ENCODE results near the gene TBC1D16. TPM values are rescaled to one million over a fixed set of nuclear protein-coding genes. Genes with fewer than 3 reads are reported as not detected.

Gene TBC1D16
- total and polyA plus RNA-seq, 12 donors: 4.8 to 23.3 (median 17.0) TPM

DNA sequence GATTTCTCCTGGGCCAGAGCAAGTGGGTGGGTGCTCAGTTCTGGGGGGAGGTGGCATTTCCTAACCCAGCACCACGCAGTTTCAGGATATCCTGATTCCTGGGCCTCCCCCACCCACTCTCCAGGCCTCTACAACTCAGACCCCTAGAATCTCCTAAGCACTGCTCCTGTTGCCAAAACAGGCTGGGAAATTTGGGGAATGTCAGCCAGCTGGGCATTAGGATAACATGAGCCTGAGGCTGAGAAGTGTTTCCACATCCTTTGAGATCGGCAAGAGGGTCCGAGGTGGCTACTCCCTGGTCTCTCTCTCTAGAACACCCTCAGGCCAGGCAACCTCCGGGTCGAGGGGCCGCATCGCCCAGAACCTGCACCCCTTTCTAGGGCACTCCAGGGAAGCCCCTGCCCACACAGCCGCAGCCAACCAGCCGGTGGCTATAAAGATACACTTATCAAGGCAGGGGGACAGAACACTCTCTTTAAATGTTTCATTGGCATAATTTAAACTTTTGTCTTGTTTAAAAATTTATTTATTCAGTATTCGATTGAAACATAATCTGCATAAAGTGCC is 23.6 kb downstream of the TBC1D16 start:
- DNase-seq (no peak), ATAC-seq (no peak)
- Histone ChIP-seq H3K27ac (no peak overlapping the region), H3K4me3 (no peak overlapping the region), H3K36me3 (peaks cover 0 to 37% (median 7%) of the 10 kb centered on the region in 9 donors), H3K4me1 (peaks cover 0 to 8% (median 3%) of the 10 kb centered on the region in 9 donors), H3K27me3 (no peaks in the 10 kb centered on the region), H3K9me3 (peaks cover 0 to 8% (median 0%) of the 10 kb centered on the region in 11 donors)
- TF ChIP-seq, protein P1, sequence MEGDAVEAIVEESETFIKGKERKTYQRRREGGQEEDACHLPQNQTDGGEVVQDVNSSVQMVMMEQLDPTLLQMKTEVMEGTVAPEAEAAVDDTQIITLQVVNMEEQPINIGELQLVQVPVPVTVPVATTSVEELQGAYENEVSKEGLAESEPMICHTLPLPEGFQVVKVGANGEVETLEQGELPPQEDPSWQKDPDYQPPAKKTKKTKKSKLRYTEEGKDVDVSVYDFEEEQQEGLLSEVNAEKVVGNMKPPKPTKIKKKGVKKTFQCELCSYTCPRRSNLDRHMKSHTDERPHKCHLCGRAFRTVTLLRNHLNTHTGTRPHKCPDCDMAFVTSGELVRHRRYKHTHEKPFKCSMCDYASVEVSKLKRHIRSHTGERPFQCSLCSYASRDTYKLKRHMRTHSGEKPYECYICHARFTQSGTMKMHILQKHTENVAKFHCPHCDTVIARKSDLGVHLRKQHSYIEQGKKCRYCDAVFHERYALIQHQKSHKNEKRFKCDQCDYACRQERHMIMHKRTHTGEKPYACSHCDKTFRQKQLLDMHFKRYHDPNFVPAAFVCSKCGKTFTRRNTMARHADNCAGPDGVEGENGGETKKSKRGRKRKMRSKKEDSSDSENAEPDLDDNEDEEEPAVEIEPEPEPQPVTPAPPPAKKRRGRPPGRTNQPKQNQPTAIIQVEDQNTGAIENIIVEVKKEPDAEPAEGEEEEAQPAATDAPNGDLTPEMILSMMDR (IDR thresholded peaks at IDR 0.05): no peak
- WGBS, 2 donors: 81 to 82% methylated on average over 10 of the region's 10 CpGs
- intact Hi-C loops (cut with DNase I): no loop called here

DNA sequence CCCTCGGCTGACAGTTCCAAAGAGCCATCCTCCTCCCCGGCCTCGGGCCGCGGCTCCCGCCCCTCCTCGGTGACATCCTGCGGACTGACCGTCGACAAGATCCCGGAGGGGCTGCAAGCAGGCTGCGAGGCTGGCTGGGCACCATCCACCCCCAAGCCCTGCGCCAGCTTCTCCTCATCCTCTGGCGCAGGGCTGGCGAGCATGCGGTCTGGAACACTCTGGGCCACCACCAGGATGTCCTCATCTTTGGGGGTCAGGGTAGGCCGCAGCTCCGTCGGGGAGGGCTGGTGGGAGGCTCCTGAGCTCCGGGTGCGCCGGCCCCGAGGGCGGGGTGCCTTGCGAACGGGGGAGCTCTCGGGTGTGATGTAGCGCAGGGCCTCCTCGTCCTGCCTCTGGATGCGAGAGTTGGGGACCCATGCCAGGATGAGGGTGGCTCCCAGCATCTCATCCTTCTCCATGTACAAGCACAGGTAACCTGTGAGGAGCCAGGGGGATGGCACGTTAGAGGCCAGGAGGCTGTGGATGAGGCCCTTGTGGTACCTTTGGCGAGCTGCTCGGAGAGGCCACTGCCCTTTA is 25.3 kb downstream of the TBC1D16 start:
- ATAC-seq (no peak), DNase-seq (no peak)
- TF ChIP-seq, protein P1 (IDR thresholded peaks at IDR 0.05): no peak
- H3K27ac ChIP-seq: no peak overlapping the region
- 92 to 95% methylated on average over 33 of the region's 33 CpGs for WGBS, 2 donors
- peaks cover 0 to 18% (median 8%) of the 10 kb centered on the region in 9 donors for H3K4me1 ChIP-seq
- no peaks in the 10 kb centered on the region for H3K27me3 ChIP-seq
- intact Hi-C loops (cut with DNase I): no loop called here
- peaks cover 0 to 8% (median 0%) of the 10 kb centered on the region in 11 donors for H3K9me3 ChIP-seq
- no peak overlapping the region for H3K4me3 ChIP-seq
- H3K36me3 ChIP-seq: peaks cover 0 to 37% (median 7%) of the 10 kb centered on the region in 9 donors

DNA sequence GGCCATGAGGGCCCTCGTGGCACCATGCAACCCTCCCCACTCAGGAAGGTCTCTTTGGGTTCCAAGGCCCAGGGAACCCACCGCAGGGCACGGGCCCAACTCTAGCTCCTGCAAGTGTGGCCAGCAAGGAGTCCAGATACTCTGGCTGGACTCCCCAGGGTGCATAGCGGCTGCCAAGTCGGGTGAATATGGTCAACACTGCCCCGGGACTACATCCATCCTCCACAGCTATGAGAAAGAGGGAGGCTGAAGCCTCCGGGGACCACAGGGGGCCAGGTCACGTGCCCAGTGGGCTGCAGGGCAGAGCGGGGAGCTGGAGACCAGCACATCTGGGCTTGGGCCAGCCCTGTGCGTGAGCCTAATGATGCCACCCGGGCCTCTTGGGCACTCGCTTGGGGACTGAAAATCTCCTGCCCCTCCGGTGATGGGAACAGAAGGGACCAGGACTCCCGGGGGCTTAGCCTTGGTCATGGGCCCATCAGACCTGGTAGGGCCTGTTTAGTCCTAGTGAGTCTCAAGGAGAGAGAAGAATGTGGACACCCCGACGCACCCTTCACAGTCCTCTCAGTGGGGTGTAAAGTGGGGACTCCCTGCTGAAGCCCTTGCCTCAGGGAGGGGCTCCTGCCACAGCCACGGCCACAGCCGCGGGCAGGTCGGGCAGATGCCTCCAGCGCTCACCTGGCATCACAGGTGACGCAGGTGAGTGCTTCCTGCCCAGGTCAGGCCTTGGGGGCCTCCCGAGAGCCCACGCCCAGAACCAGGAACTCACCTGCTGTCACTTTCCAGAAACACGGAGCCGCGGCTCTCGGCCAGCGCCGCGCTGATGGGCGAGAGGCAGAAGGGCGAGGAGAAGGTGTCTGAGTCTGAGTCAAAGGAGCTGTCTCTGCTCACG is 26.0 kb downstream of the TBC1D16 start:
- H3K4me3 ChIP-seq: no peak overlapping the region
- TF ChIP-seq, protein P1 (IDR thresholded peaks at IDR 0.05): no peak
- intact Hi-C loops (cut with DNase I): loop anchor here in 5 of 10 donors (2.0 to 5.0 kb wide), 4 partner anchors 25 to 248 kb away; partner anchors contain the start of gene TBC1D16 (in 1 of the 5)
- H3K36me3 ChIP-seq: peaks cover 0 to 37% (median 7%) of the 10 kb centered on the region in 9 donors
- WGBS, 2 donors: 94 to 98% methylated on average over 34 of the region's 34 CpGs
- DNase-seq (no peak), ATAC-seq (peak in 1 of 8 donors; percentile 6)
- no peak overlapping the region for H3K27ac ChIP-seq
- H3K4me1 ChIP-seq: peaks cover 0 to 18% (median 8%) of the 10 kb centered on the region in 9 donors
- no peaks in the 10 kb centered on the region for H3K27me3 ChIP-seq
- H3K9me3 ChIP-seq: peaks cover 0 to 7% (median 0%) of the 10 kb centered on the region in 11 donors

DNA sequence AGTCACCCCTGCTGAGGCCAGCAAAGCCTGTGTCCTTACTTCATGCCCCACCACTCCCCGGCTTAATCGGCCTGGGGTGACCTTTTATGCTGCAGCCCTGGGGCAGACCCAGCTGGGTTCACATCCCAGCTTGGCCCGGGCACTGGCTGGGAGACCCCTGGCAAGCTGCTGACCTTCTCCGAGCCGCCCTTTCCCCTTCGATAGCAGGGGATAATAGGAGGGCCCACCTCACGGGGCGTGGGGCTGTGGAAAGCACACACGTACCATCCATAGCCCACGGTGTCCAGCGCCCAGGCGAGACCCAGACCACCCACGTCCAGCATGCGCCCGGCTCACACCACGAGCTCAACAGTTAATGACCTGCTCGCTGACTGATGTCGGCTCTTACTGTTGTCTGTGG is 26.8 kb downstream of the TBC1D16 start:
- WGBS, 2 donors: 88 to 93% methylated on average over 18 of the region's 18 CpGs
- peaks cover 0 to 37% (median 7%) of the 10 kb centered on the region in 9 donors for H3K36me3 ChIP-seq
- H3K9me3 ChIP-seq: no peaks in the 10 kb centered on the region
- H3K27me3 ChIP-seq: no peaks in the 10 kb centered on the region
- intact Hi-C loops (cut with DNase I): loop anchor here in 5 of 10 donors (2.0 to 5.0 kb wide), 4 partner anchors 26 to 248 kb away; partner anchors contain the start of gene TBC1D16 (in 1 of the 5)
- no peak overlapping the region for H3K4me3 ChIP-seq
- peaks cover 0 to 18% (median 8%) of the 10 kb centered on the region in 9 donors for H3K4me1 ChIP-seq
- ATAC-seq (peak in 4 of 8 donors; percentile 3 to 40 (median 5)), DNase-seq (no peak)
- TF ChIP-seq, protein P1 (IDR thresholded peaks at IDR 0.05): no peak
- no peak overlapping the region for H3K27ac ChIP-seq
